Skeletal muscle tissue (tissue), 4 donors: ENCODE measurements around the gene CTH. TPM values are rescaled to one million over a fixed set of nuclear protein-coding genes. Genes with fewer than 3 reads are reported as not detected.

ENCODE experiments used
- H3K27ac ChIP-seq: one replicate; pipeline ENCODE4 v1.7.0; 2013; ENCODE audit warnings: mild to moderate bottlenecking, low read depth, low read length, inconsistent platforms
- H3K27me3 ChIP-seq, 3 donors: one replicate each; pipeline ENCODE4 v1.7.0; 2013; ENCODE audit warnings: low read length in 3 of 3; ENCODE audit not compliant: control insufficient read depth in 3 of 3, insufficient read depth in 3 of 3
- H3K36me3 ChIP-seq, 3 donors: one replicate each; pipeline ENCODE4 v1.7.0; 2013; ENCODE audit warnings: low read length in 3 of 3; ENCODE audit not compliant: control insufficient read depth in 3 of 3, insufficient read depth in 3 of 3
- H3K4me1 ChIP-seq, 3 donors: one replicate each; pipeline ENCODE4 v1.7.0; 2013; ENCODE audit warnings: low read length in 3 of 3, mild to moderate bottlenecking in 3 of 3; ENCODE audit not compliant: control insufficient read depth in 3 of 3, insufficient read depth in 3 of 3
- H3K4me3 ChIP-seq, 3 donors: one replicate each; pipeline ENCODE4 v1.7.0; 2013; ENCODE audit warnings: low read length in 3 of 3
- H3K9ac ChIP-seq, 3 donors: one replicate each; pipeline ENCODE4 v1.7.0; 2013; ENCODE audit warnings: low read length in 3 of 3, mild to moderate bottlenecking in 3 of 3, moderate library complexity in 2 of 3, low read depth in 1 of 3
- H3K9me3 ChIP-seq, 3 donors: one replicate each; pipeline ENCODE4 v1.7.0; 2013; ENCODE audit warnings: low read length in 3 of 3; ENCODE audit not compliant: control insufficient read depth in 3 of 3
- total RNA-seq: library from RNA; depleted of rRNA; stranded (reverse); fragments of >200 nt; gene quantifications from one replicate; pipeline ENCODE4 v1.2.3, GENCODE V29; 2014
- donor health status: Osteomylitis.

Gene CTH
- total RNA-seq, 1 donor from 2014 or later = 2.1 TPM

- Histone ChIP-seq H3K36me3 (peaks cover 9 to 29% (median 24%) of the 10 kb centered on the region in 3 donors), H3K27ac (no peak overlapping the region)
Measured at GRCh38 chr1:70429219-70429618, 18.2 kb downstream of the CTH start.

GRCh38 chr1:70429757-70430156 is 18.7 kb downstream of the CTH start:
- no peak overlapping the region for H3K27ac ChIP-seq
- H3K4me3 ChIP-seq = no peak overlapping the region
- H3K4me1 ChIP-seq = no peaks in the 10 kb centered on the region
- no peaks in the 10 kb centered on the region for H3K9me3 ChIP-seq
- peaks cover 9 to 29% (median 24%) of the 10 kb centered on the region in 3 donors for H3K36me3 ChIP-seq
- no peak overlapping the region for H3K9ac ChIP-seq
- no peaks in the 10 kb centered on the region for H3K27me3 ChIP-seq

More at GRCh38 chr1:70429219-70429618, 18.2 kb downstream of the CTH start:
- no peaks in the 10 kb centered on the region for H3K9me3 ChIP-seq
- no peak overlapping the region for H3K4me3 ChIP-seq
- no peaks in the 10 kb centered on the region for H3K27me3 ChIP-seq
- H3K4me1 ChIP-seq = no peaks in the 10 kb centered on the region
- H3K9ac ChIP-seq = no peak overlapping the region

- H3K4me1 ChIP-seq = no peaks in the 10 kb centered on the region
- H3K4me3 ChIP-seq = no peak overlapping the region
- no peak overlapping the region for H3K27ac ChIP-seq
- H3K9me3 ChIP-seq = no peaks in the 10 kb centered on the region
- no peak overlapping the region for H3K9ac ChIP-seq
- H3K36me3 ChIP-seq = peaks cover 11 to 36% (median 31%) of the 10 kb centered on the region in 3 donors
- H3K27me3 ChIP-seq = no peaks in the 10 kb centered on the region
Measured at GRCh38 chr1:70431317-70431716, 20.2 kb downstream of the CTH start.

- H3K9ac ChIP-seq = no peak overlapping the region
- peaks cover 11 to 33% (median 31%) of the 10 kb centered on the region in 3 donors for H3K36me3 ChIP-seq
Measured at GRCh38 chr1:70431874-70432273, 20.8 kb downstream of the CTH start.

GRCh38 chr1:70434253-70434859 is 23.3 kb downstream of the CTH start:
- Histone ChIP-seq H3K4me3 (no peak overlapping the region), H3K9me3 (no peaks in the 10 kb centered on the region), H3K36me3 (peaks cover 17 to 41% (median 33%) of the 10 kb centered on the region in 3 donors), H3K9ac (no peak overlapping the region), H3K27ac (no peak overlapping the region), H3K4me1 (no peaks in the 10 kb centered on the region), H3K27me3 (no peaks in the 10 kb centered on the region)

More at GRCh38 chr1:70431874-70432273, 20.8 kb downstream of the CTH start:
- Histone ChIP-seq H3K9me3 (no peaks in the 10 kb centered on the region), H3K4me3 (no peak overlapping the region), H3K27me3 (no peaks in the 10 kb centered on the region), H3K4me1 (no peaks in the 10 kb centered on the region), H3K27ac (no peak overlapping the region)

GRCh38 chr1:70436622-70437251 is 25.7 kb downstream of the CTH start:
- Histone ChIP-seq H3K4me1 (no peaks in the 10 kb centered on the region), H3K27me3 (no peaks in the 10 kb centered on the region), H3K9ac (no peak overlapping the region), H3K36me3 (peaks cover 17 to 35% (median 33%) of the 10 kb centered on the region in 3 donors), H3K4me3 (no peak overlapping the region), H3K9me3 (no peaks in the 10 kb centered on the region), H3K27ac (no peak overlapping the region)

GRCh38 chr1:70438529-70438928 is 27.5 kb downstream of the CTH start:
- H3K9me3 ChIP-seq = no peaks in the 10 kb centered on the region
- H3K4me1 ChIP-seq = peaks cover 0 to 4% (median 0%) of the 10 kb centered on the region in 3 donors
- H3K27ac ChIP-seq = no peak overlapping the region
- H3K9ac ChIP-seq = no peak overlapping the region
- H3K36me3 ChIP-seq = peaks cover 13 to 25% (median 22%) of the 10 kb centered on the region in 3 donors
- no peak overlapping the region for H3K4me3 ChIP-seq
- H3K27me3 ChIP-seq = no peaks in the 10 kb centered on the region

GRCh38 chr1:70440642-70441391 is 29.7 kb downstream of the CTH start:
- Histone ChIP-seq H3K9ac (no peak overlapping the region), H3K9me3 (no peaks in the 10 kb centered on the region), H3K36me3 (peaks cover 6 to 9% (median 6%) of the 10 kb centered on the region in 3 donors), H3K27ac (no peak overlapping the region), H3K4me1 (peaks cover 0 to 4% (median 0%) of the 10 kb centered on the region in 3 donors), H3K27me3 (no peaks in the 10 kb centered on the region), H3K4me3 (no peak overlapping the region)

- Histone ChIP-seq H3K27me3 (no peaks in the 10 kb centered on the region), H3K9me3 (no peaks in the 10 kb centered on the region), H3K4me3 (no peak overlapping the region), H3K9ac (no peak overlapping the region), H3K36me3 (peaks cover 4 to 8% (median 6%) of the 10 kb centered on the region in 3 donors), H3K27ac (no peak overlapping the region), H3K4me1 (peaks cover 0 to 4% (median 0%) of the 10 kb centered on the region in 3 donors)
Measured at GRCh38 chr1:70441392-70442035, 30.4 kb downstream of the CTH start.
